H9 (cell line): ENCODE results near the gene HCRT. TPM values are rescaled to one million over a fixed set of nuclear protein-coding genes. Genes with fewer than 3 reads are reported as not detected.

Experiments
- DNase-seq: peaks from one replicate; pipeline ENCODE4 v3.0.0-alpha.2; 2017
- H2AFZ ChIP-seq: one replicate; pipeline ENCODE4 v1.6.1; 2013; ENCODE audit warnings: mild to moderate bottlenecking, low read length, control low read depth, moderate library complexity
- H2AK5ac ChIP-seq: 2 replicates; pipeline ENCODE4 v1.6.1; 2013; ENCODE audit warnings: low read length, control low read depth, mixed read lengths; ENCODE audit not compliant: insufficient read length
- H2BK120ac ChIP-seq: one replicate; pipeline ENCODE4 v1.6.1; 2013; ENCODE audit warnings: low read depth, mild to moderate bottlenecking, low read length, control low read depth, inconsistent platforms; ENCODE audit not compliant: poor library complexity, severe bottlenecking
- H2BK12ac ChIP-seq: 2 replicates; pipeline ENCODE4 v1.6.1; 2013; ENCODE audit warnings: low read length, control low read depth, mixed read lengths, low read depth; ENCODE audit not compliant: insufficient read length
- H2BK15ac ChIP-seq: 2 replicates; pipeline ENCODE4 v1.6.1; 2013; ENCODE audit warnings: low read depth, low read length, control low read depth
- H2BK20ac ChIP-seq: one replicate; pipeline ENCODE4 v1.6.1; 2013; ENCODE audit warnings: low read depth, mild to moderate bottlenecking, low read length, control low read depth, inconsistent platforms; ENCODE audit not compliant: poor library complexity, severe bottlenecking
- H2BK5ac ChIP-seq: 2 replicates; pipeline ENCODE4 v1.6.1; 2013; ENCODE audit warnings: low read length, control low read depth, mixed read lengths; ENCODE audit not compliant: insufficient read length
- H3K14ac ChIP-seq: 2 replicates; pipeline ENCODE4 v1.6.1; 2013; ENCODE audit warnings: low read length, control low read depth; ENCODE audit not compliant: insufficient read depth
- H3K18ac ChIP-seq: 2 replicates; pipeline ENCODE4 v1.6.1; 2013; ENCODE audit warnings: low read depth, mild to moderate bottlenecking, mixed read lengths, low read length, control low read depth; ENCODE audit not compliant: insufficient read length
- H3K23ac ChIP-seq: 2 replicates; pipeline ENCODE4 v1.6.1; 2013; ENCODE audit warnings: low read length, control low read depth, mixed read lengths, low read depth; ENCODE audit not compliant: insufficient read length
- H3K23me2 ChIP-seq: 2 replicates; pipeline ENCODE4 v1.6.1; 2013; ENCODE audit warnings: low read depth, mild to moderate bottlenecking, mixed read lengths, low read length, control low read depth; ENCODE audit not compliant: insufficient read length, poor library complexity, severe bottlenecking
- H3K27ac ChIP-seq: 2 replicates; pipeline ENCODE4 v1.5.1; 2013; ENCODE audit warnings: low read length, control low read depth, mixed read lengths, low read depth; ENCODE audit not compliant: insufficient read length
- H3K27me3 ChIP-seq: 2 replicates; pipeline ENCODE4 v1.6.1; 2013; ENCODE audit warnings: low read length, control low read depth, inconsistent platforms; ENCODE audit not compliant: insufficient read depth
- H3K4ac ChIP-seq: 2 replicates; pipeline ENCODE4 v1.6.1; 2013; ENCODE audit warnings: low read depth, mild to moderate bottlenecking, control low read depth, inconsistent platforms, low read length, moderate library complexity
- H3K4me1 ChIP-seq: 2 replicates; pipeline ENCODE4 v1.6.1; 2013; ENCODE audit warnings: low read length, control low read depth, inconsistent platforms; ENCODE audit not compliant: insufficient read depth
- H3K4me2 ChIP-seq: 2 replicates; pipeline ENCODE4 v1.6.1; 2013; ENCODE audit warnings: low read length, control low read depth, mixed read lengths; ENCODE audit not compliant: insufficient read length, insufficient read depth
- H3K56ac ChIP-seq: 2 replicates; pipeline ENCODE4 v1.6.1; 2013; ENCODE audit warnings: low read depth, mild to moderate bottlenecking, mixed read lengths, low read length, control low read depth; ENCODE audit not compliant: insufficient read length
- H3K79me1 ChIP-seq: 2 replicates; pipeline ENCODE4 v1.6.1; 2013; ENCODE audit warnings: low read depth, mild to moderate bottlenecking, moderate library complexity, low read length, control low read depth, inconsistent platforms; ENCODE audit not compliant: insufficient read depth, poor library complexity, severe bottlenecking
- H3K79me2 ChIP-seq: 2 replicates; pipeline ENCODE4 v1.6.1; 2013; ENCODE audit warnings: low read length, control low read depth, inconsistent platforms; ENCODE audit not compliant: insufficient read depth
- H3K9ac ChIP-seq: 2 replicates; pipeline ENCODE4 v1.6.1; 2013; ENCODE audit warnings: low read length, control low read depth, mixed read lengths; ENCODE audit not compliant: insufficient read length; ENCODE audit errors: extremely low read depth
- H3K9me3 ChIP-seq: one replicate; pipeline ENCODE4 v1.6.1; 2013; ENCODE audit warnings: low read depth, low read length, inconsistent platforms; ENCODE audit not compliant: control insufficient read depth
- H3T11ph ChIP-seq: one replicate; pipeline ENCODE4 v1.6.1; 2013; ENCODE audit warnings: mild to moderate bottlenecking, low read length, control low read depth, inconsistent platforms
- H4K20me1 ChIP-seq: one replicate; pipeline ENCODE4 v1.6.1; 2013; ENCODE audit not compliant: control insufficient read depth, insufficient read length, insufficient read depth
- H4K5ac ChIP-seq: 2 replicates; pipeline ENCODE4 v1.6.1; 2013; ENCODE audit warnings: low read depth, mild to moderate bottlenecking, mixed read lengths, low read length, control low read depth; ENCODE audit not compliant: insufficient read length
- H4K8ac ChIP-seq: replicated peaks from 2 replicates; pipeline ENCODE4 v1.6.1; 2013; ENCODE audit warnings: low read length, control low read depth, mixed read lengths, low read depth; ENCODE audit not compliant: insufficient read length
- H4K91ac ChIP-seq: 2 replicates; pipeline ENCODE4 v1.6.1; 2013; ENCODE audit warnings: low read depth, mild to moderate bottlenecking, moderate library complexity, mixed read lengths, low read length, control low read depth; ENCODE audit not compliant: insufficient read length
- H3K27ac Mint-ChIP-seq, 3 experiments: 2 replicates in 2 of 3; 3 replicates in 1 of 3; pipeline ENCODE4 v1.8.0; 2020 to 2021; ENCODE audit warnings: mixed read lengths in 3 of 3, mild to moderate bottlenecking in 1 of 3, moderate library complexity in 1 of 3
- H3K27me3 Mint-ChIP-seq: 2 replicates; pipeline ENCODE4 v1.8.0; 2021; ENCODE audit warnings: low read depth, mild to moderate bottlenecking, moderate library complexity, mixed read lengths
- H3K36me3 Mint-ChIP-seq, 3 experiments: 2 replicates in 2 of 3; 3 replicates in 1 of 3; pipeline ENCODE4 v1.8.0; 2020 to 2021; ENCODE audit warnings: low read depth in 3 of 3, mixed read lengths in 3 of 3; ENCODE audit not compliant: insufficient read depth in 1 of 3
- H3K4me1 Mint-ChIP-seq, 2 experiments: 2 replicates each; pipeline ENCODE4 v1.8.0; 2020; ENCODE audit warnings: mixed read lengths in 2 of 2
- H3K4me3 Mint-ChIP-seq, 2 experiments: 2 replicates in 1 of 2; 3 replicates in 1 of 2; pipeline ENCODE4 v1.8.0; 2020 to 2021; ENCODE audit warnings: mild to moderate bottlenecking in 2 of 2, mixed read lengths in 2 of 2, moderate library complexity in 1 of 2
- H3K9me3 Mint-ChIP-seq, 2 experiments: 2 replicates in 1 of 2; 3 replicates in 1 of 2; pipeline ENCODE4 v1.8.0; 2020; ENCODE audit warnings: mild to moderate bottlenecking in 2 of 2, mixed read lengths in 2 of 2, moderate library complexity in 1 of 2
- CTCF ChIP-seq: fragments of 200-600 bp; sonication (generic); conservative IDR thresholded peaks from 3 replicates; pipeline ENCODE4 v1.8.0; 2021; ENCODE audit warnings: antibody characterized with exemption, mild to moderate bottlenecking
- WGBS: extraction: QIAGEN DNeasy Blood & Tissue Kit; methylation state at CpG from one replicate; pipeline ENCODE4 v1.1.7; 2013; ENCODE audit warnings: missing lambda C conversion rate, low lambda C conversion rate, mixed read lengths; ENCODE audit not compliant: insufficient read length; ENCODE audit errors: extremely low coverage; 5-methylcytosine and 5-hydroxymethylcytosine counted together
- long read RNA-seq: library from polyadenylated mRNA; unstranded; transcript quantifications from one replicate; pipeline ENCODE4 v2.0.0, GENCODE V29; 2020
- total RNA-seq: library from RNA; stranded (reverse); gene quantifications from 2 replicates; pipeline ENCODE4 v1.2.1, GENCODE V29; 2021

Gene HCRT, protein sequence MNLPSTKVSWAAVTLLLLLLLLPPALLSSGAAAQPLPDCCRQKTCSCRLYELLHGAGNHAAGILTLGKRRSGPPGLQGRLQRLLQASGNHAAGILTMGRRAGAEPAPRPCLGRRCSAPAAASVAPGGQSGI
- total RNA-seq, result not detected in 2 replicates
- long read RNA-seq, result 0 reads

DNA sequence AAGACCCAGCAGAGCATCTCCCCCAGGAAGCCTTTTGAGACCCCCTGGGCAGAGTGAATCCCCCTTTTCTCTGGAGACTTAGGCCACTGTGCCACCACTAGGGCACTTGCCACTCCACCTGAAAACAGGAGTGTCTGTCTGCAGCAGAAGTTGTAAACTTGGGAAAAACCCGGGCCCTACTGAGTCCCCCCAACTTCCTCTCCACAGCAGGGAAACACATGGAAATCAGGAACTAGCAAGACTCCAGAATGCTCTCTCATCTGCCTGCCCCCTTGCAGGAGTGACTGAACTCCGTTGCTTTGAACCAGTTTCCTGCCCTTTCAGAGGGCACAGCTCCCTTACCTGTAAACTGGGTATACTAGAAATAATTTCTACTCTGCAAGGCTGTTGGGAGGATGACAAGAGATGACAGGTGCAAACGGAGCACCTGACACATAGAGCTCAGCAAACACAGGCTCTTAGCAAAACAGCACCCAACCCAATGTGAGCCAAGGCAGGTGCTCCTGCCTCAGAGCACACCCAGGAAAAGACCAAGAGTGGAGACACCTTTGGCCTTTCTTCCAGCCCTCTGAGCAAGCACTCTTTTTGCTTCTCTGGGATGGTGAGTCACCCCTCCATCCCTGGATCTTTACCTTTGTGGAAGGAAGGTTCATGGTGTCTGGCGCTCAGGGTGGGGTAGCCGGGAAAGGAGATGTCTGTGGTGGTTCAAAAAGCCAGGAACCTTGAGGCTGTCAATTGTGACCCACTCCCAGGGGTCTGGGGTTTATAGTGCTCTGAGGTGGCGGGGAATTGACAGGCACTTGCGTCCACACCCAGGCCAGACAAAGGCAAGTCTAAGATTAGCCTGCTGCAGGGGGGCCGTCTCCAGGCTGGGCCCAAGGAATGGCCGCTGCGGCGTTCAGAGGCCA is at the start of gene HCRT:
TSS of gene HCRT (minus strand) at position 740 of the 908 bp plus-strand sequence. CDS start at position 653, 87 bp downstream.
- no peaks in the 10 kb centered on the region; a peak in 1 of 5 replicates for H3K9me3 Mint-ChIP-seq
- Histone ChIP-seq H3K79me2 (no peaks in the 10 kb centered on the region), H3K9me3 (no peaks in the 10 kb centered on the region), H3K56ac (no peak within 1 kb of the TSS), H3K23me2 (peaks cover 21% of the 10 kb centered on the region), H2BK5ac (no peak within 1 kb of the TSS), H3K4me1 (peaks cover 3% of the 10 kb centered on the region; the same call in 1 of the 2 replicates), H2BK12ac (no peak within 1 kb of the TSS), H2BK20ac (no peak within 1 kb of the TSS), H3K4me2 (no peak within 1 kb of the TSS), H2AK5ac (no peak within 1 kb of the TSS), H4K8ac (no peak within 1 kb of the TSS), H3K79me1 (no peaks in the 10 kb centered on the region), H3T11ph (no peak within 1 kb of the TSS), H2AFZ (no peak within 1 kb of the TSS), H2BK120ac (no peak within 1 kb of the TSS), H3K18ac (peak within 1 kb of the TSS; percentile 20), H3K14ac (0 out of 2 replicates have a peak within 1 kb of the TSS, but pooled peaks have one; percentile 36), H3K27ac (no peak within 1 kb of the TSS), H2BK15ac (no peak within 1 kb of the TSS), H3K27me3 (peaks cover 10% of the 10 kb centered on the region; the same call in 1 of the 2 replicates), H3K4ac (no peak within 1 kb of the TSS), H4K91ac (no peak within 1 kb of the TSS), H3K23ac (no peak within 1 kb of the TSS), H4K20me1 (no peaks in the 10 kb centered on the region), H4K5ac (no peak within 1 kb of the TSS), H3K9ac (no peak within 1 kb of the TSS)
- H3K27me3 Mint-ChIP-seq, result peaks cover 60% of the 10 kb centered on the region
- H3K36me3 Mint-ChIP-seq, result no peaks in the 10 kb centered on the region
- peaks cover 18 to 51% of the 10 kb centered on the region in 2 experiments for H3K4me1 Mint-ChIP-seq
- H3K4me3 Mint-ChIP-seq, result peak within 1 kb of the TSS in 1 of 2 experiments; percentile 63; a peak in 1 of 5 replicates
- no peak for DNase-seq
- no peak for TF ChIP-seq CTCF
- WGBS, result no CpG with 5 or more reads among the region's 11 CpGs
- no peak within 1 kb of the TSS for H3K27ac Mint-ChIP-seq
